ENCODE measurements around the gene ZC3H7B.

- no peak for TF ChIP-seq RAD21 (IDR thresholded peaks at IDR 0.05; ENCODE audit: low read depth)
- no peak for TF ChIP-seq EP300 (IDR thresholded peaks at IDR 0.05; ENCODE audit: borderline replicate concordance)
- TF ChIP-seq MAX (IDR thresholded peaks at IDR 0.05), result no peak
- TF ChIP-seq CEBPB (IDR thresholded peaks at IDR 0.05), result no peak
These were observed 67.5 kb downstream of the ZC3H7B start for GRCh38 chr22:41368543-41369423.
